GM19099 (cell line): ENCODE data around the gene SLC12A8.

Source experiments
- POLR2A ChIP-seq: IDR thresholded peaks from 3 replicates; pipeline ENCODE4 v1.6.1; 2011; ENCODE audit warnings: low read depth; ENCODE audit not compliant: insufficient read length; ENCODE audit errors: extremely low read depth

Gene SLC12A8

DNA sequence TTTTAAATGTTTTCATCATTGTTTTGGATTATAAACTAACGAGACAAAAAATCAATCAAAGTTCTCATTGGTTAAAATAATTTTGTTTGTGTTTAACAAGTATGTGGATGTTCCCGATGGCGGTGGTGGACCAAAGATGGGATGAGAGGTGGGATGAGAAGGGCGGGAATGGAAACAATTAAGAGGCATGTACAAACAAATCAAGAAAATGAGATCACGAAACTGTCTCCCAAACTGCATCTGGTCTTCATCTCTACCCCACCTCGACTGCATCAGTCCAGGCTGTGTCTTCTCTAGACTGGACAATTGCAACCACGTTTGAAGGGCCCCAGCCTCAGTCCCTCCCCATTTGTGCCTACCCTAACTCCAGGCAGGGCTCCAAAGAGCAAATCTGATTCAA, 56.1 kb downstream of the SLC12A8 start:
- no peak for TF ChIP-seq POLR2A

DNA sequence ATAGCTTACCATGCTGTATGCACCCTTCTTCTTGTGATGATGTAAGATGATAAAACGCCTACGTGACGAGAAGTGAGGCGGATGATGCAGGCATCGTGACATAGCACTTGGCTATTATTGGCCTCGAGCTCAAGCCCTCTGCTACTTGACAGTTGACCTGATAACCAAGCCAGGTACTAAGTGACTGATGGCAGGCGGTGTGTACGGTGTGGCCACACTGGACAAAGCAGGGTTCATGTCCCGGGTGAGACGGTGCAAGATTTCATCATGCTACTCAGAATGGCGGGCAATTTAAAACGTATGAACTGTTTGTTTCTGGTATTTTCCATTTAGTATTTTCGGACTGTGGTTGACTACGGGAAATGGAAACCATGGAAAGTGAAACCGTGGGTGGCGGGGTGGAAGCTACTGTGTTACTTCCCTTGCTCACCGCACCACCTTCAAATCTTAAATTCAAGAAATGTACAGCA, 57.7 kb downstream of the SLC12A8 start:
- TF ChIP-seq POLR2A: no peak

GRCh38 chr3:125154110-125154509, 58.4 kb downstream of the SLC12A8 start:
- no peak for TF ChIP-seq POLR2A

GRCh38 chr3:125152951-125153350, 59.6 kb downstream of the SLC12A8 start:
- no peak for TF ChIP-seq POLR2A

DNA sequence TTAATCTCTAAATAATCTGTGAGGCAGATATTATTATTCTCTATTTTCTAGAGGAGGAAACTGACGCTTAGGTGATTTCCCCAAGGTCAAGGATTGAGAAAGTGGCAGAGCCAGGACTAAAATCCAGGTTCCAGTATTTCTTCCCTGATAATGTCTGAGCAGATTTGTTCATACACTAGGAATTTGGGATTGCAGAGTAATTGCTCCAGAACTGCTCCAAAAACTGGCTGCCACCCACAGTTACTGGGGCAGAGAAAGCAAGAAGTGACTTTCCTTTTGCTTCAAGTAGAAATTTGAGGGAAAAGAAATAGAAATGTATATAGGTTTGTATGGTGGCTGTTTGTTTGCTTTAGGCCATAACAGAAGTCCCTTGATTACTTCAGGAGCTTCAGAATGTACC, 60.6 kb downstream of the SLC12A8 start:
- TF ChIP-seq POLR2A: no peak

GRCh38 chr3:125151442-125151817, 61.1 kb downstream of the SLC12A8 start:
- TF ChIP-seq POLR2A: no peak

DNA sequence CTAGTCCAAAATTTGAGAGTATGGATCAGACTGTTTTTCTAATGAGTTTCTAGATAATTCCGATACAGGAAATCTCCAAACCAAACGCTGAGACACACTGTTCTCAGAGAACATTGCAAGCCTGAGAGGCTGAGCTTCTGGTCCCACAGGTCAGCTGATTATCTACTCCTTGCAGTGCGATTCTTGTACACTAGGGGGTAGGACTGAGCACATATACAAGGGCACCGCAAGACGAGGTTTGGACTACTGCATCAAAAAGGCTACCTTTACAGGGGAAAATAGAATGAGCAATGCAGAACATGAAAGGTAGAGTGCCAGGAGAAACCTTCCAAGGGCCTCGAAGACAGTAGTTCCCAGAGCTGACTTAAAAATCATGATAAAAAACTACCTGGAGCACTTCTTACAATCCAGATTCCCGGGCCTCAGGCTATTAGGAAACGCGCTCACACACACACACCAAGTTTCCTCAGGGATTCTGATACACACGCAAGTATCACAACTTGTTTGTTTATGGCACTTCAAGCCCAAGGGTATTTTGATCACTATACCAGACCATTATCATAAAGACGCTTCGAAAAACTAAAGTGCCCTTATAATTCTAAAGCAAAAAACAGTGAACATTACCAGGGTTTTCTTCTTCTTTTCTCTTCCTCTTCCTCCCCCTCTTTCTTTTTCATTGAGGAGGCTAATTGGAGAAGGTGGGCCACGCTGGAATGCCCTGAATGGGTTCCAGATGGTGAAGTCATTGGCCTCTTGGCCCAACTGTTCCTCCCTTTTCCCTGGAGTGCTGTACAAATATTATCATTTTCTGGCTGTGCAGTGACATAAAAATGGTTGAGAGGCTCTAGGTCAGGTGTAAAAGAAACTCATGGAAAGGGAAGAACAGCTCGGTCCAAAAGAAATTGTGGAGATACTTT, 61.8 kb downstream of the SLC12A8 start:
- no peak for TF ChIP-seq POLR2A

DNA sequence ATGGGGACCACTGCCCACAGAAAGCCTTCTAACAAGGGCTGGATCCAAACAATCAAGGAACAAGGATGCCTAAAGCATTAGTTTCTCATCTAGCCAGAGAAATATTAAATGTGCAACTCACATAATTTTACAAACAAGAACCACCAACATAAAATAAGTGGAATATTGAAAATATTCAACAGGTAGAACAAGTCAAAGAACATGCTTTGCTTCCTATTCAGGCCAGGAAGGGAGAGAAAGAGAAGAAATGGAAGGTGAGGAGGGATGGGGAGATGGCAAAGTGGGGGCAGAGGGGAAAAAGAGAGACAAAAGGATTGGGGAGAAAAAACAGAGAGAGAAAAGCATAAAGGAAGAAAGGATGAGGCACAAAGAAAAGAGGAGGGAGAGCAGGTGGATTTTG, 63.1 kb downstream of the SLC12A8 start:
- no peak for TF ChIP-seq POLR2A

DNA sequence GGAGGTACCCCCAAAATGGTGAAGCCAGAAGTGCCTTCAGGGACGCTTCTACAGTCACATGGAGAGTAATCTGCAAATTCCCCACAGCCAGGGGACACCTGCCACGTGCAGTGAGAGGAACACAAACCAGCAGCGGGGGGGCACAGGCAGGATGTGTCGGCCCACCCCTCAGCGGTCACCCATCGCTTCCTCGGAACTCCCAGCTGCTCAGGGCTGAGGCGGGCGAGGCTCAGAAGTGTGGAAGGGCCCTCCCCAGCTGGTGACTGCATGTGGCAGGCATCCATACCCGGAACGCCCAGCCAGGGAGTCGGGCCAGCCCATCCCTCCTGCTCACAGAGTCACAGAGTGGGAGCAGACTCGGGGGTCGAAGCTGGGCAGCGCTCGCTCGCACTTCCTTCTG, 63.7 kb downstream of the SLC12A8 start:
- no peak for TF ChIP-seq POLR2A

GRCh38 chr3:125148016-125148812, 64.3 kb downstream of the SLC12A8 start:
- TF ChIP-seq POLR2A: no peak

DNA sequence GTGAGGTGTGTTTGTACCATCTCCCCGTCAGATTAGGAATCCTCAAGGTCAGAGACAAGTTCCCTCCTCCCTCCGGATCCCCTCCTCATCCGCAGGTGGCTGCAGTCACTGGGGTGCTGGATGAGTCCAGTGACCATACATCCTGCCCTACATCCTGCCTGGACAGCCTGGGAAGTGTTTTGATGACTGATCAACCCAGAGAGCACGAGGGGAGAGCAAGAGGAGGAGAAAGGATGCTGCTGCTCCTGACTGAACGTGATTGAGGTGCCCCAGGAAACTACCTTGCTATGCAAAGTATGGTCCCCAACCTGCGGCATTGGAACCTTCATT, 65.1 kb downstream of the SLC12A8 start:
- no peak for TF ChIP-seq POLR2A

- no peak for TF ChIP-seq POLR2A
These were observed 65.7 kb downstream of the SLC12A8 start for GRCh38 chr3:125146626-125147490.

- no peak for TF ChIP-seq POLR2A
These were observed 66.6 kb downstream of the SLC12A8 start for GRCh38 chr3:125145751-125146475.

GRCh38 chr3:125144653-125145314, 67.8 kb downstream of the SLC12A8 start:
- TF ChIP-seq POLR2A: no peak
